PC-9 (cell line): ENCODE measurements around the gene TMEM109. TPM values are rescaled to one million over a fixed set of nuclear protein-coding genes. Genes with fewer than 3 reads are reported as not detected.

Experiments used
- BruUV-seq: library from RNA; stranded (reverse); fragments of 400-500 nt; replicated peaks from 2 replicates; lab custom pipeline; 2021; lab: Mats Ljungman, UMichigan
- CTCF ChIA-PET: fragments of 300-600 bp; sonication (Branson Sonifier 250); formaldehyde crosslinking; loops from one replicate; lab custom pipeline; 2022; ENCODE audit warnings: antibody characterized with exemption; lab: Charles Lee
- POLR2A ChIA-PET: fragments of 300-600 bp; sonication (Branson Sonifier 250); formaldehyde crosslinking; loops from one replicate; lab custom pipeline; 2022; ENCODE audit warnings: antibody characterized with exemption; ENCODE audit not compliant: unreplicated experiment; lab: Charles Lee
- DNase-seq, 2 experiments: peaks; one replicate each; pipeline versions ENCODE4 v3.0.0 to v3.0.0-alpha.2; 2015 to 2022; ENCODE audit warnings: mixed read lengths in 1 of 2
- H2AFZ ChIP-seq: fragments of 200-600 bp; sonication (generic); 2 replicates; pipeline ENCODE4 v1.8.1; 2017; ENCODE audit warnings: antibody characterized with exemption
- H3F3A ChIP-seq: fragments of 200-600 bp; sonication (generic); 2 replicates; pipeline ENCODE4 v1.8.1; 2017; ENCODE audit warnings: antibody characterized with exemption, mild to moderate bottlenecking, low read depth; ENCODE audit not compliant: insufficient read depth
- H3K27ac ChIP-seq: fragments of 200-600 bp; sonication (generic); 2 replicates; pipeline ENCODE4 v1.6.1; 2016; ENCODE audit warnings: mixed run types
- H3K27me3 ChIP-seq: fragments of 200-600 bp; sonication (generic); 2 replicates; pipeline ENCODE4 v1.6.1; 2016; ENCODE audit warnings: low read depth, mixed run types; ENCODE audit not compliant: insufficient read depth
- H3K36me3 ChIP-seq: fragments of 200-600 bp; sonication (generic); 2 replicates; pipeline ENCODE4 v1.6.1; 2016; ENCODE audit warnings: low read depth, mixed run types
- H3K4me1 ChIP-seq: fragments of 200-600 bp; sonication (generic); replicated peaks from 2 replicates; pipeline ENCODE4 v1.6.1; 2016; ENCODE audit warnings: mixed run types; ENCODE audit not compliant: insufficient read depth
- H3K4me2 ChIP-seq: fragments of 200-600 bp; sonication (generic); 2 replicates; pipeline ENCODE4 v1.6.1; 2017; ENCODE audit warnings: mixed run types
- H3K4me3 ChIP-seq: fragments of 200-600 bp; sonication (generic); 2 replicates; pipeline ENCODE4 v1.6.1; 2016; ENCODE audit warnings: mixed run types
- H3K79me2 ChIP-seq: fragments of 200-600 bp; sonication (generic); 2 replicates; pipeline ENCODE4 v1.6.1; 2017; ENCODE audit warnings: low read depth, mixed run types
- H3K9me2 ChIP-seq: fragments of 200-600 bp; sonication (generic); 2 replicates; pipeline ENCODE4 v1.8.1; 2017; ENCODE audit warnings: mild to moderate bottlenecking; ENCODE audit not compliant: insufficient read depth
- H3K9me3 ChIP-seq: fragments of 200-600 bp; sonication (generic); 2 replicates; pipeline ENCODE4 v1.8.1; 2016; ENCODE audit warnings: low read depth; ENCODE audit not compliant: insufficient read depth
- H4K20me1 ChIP-seq: fragments of 200-600 bp; sonication (generic); 2 replicates; pipeline ENCODE4 v1.8.1; 2017; ENCODE audit not compliant: insufficient read depth
- CTCF ChIP-seq: fragments of 200-600 bp; sonication (generic); conservative IDR thresholded peaks from 2 replicates; pipeline ENCODE4 v1.6.1; 2017; ENCODE audit warnings: mixed run types, antibody characterized with exemption, mild to moderate bottlenecking, moderate library complexity
- EZH2 ChIP-seq: fragments of 200-600 bp; sonication (generic); IDR thresholded peaks from 2 replicates; pipeline ENCODE4 v1.8.0; 2017; ENCODE audit warnings: antibody characterized with exemption, low read depth
- intact Hi-C: fragments of 100-400 bp; cut with micrococcal nuclease; formaldehyde crosslinking; loops from one replicate; pipeline ENCODE4 v1.10.0; 2022; ENCODE audit not compliant: unreplicated experiment
- total RNA-seq: library from RNA; stranded (reverse); gene quantifications from 2 replicates; pipeline ENCODE4 v1.2.3, GENCODE V29; 2021

Gene TMEM109
- total RNA-seq, 1 experiment from 2014 or later: 105 TPM

DNA sequence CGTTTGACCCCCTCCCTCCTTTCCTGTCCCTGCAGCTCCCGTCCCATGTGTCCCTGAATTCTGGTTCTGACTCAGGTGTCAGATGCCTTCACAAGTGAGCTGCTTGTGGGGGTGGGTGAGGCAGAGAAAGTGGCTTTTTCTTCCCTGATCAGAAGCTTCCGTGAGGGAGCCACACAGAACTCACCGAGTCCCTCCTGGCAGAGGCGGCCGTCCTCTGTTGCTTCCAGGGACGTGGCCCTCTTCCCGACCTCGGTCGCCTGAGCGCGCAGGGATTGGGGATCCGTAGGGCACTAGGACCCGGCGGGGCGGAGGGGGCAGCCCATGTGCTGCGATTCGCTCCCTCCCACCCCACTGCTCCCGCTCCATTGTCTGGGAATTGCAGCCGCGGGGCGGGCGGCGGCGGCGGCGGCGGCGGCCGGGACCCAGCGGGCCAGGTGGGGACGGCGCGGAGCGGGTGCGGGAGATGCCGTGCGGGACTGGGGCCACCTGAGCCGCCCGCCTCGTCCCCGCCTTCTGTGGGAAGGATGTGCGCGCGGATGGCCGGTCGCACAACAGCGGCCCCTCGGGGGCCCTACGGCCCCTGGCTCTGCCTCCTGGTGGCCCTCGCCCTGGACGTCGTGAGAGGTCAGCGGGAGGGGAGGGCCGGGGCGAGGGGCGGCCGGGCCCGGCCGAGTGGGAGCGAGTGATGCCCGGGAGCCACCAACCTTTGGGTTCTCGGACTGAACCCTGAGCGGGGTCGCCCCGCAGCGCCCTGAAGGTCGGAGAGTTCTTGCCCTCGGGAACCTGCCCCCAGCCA lies 10.3 kb downstream of the TMEM109 start, which contains the start of gene TMEM132A:
TSS of gene TMEM132A (plus strand) at position 351 of the 796 bp plus-strand sequence. CDS start at position 525, 174 bp downstream.
- Histone ChIP-seq H3K36me3 (0 out of 2 replicates have a peak, but pooled peaks cover 18% of the 10 kb centered on the region), H3K9me2 (no peaks in the 10 kb centered on the region), H3K4me1 (peaks cover 13% of the 10 kb centered on the region), H3K79me2 (peaks cover 2% of the 10 kb centered on the region), H4K20me1 (0 out of 2 replicates have a peak, but pooled peaks cover 3% of the 10 kb centered on the region), H3F3A (peaks cover 12% of the 10 kb centered on the region; the same call in 1 of the 2 replicates), H3K27me3 (no peaks in the 10 kb centered on the region), H2AFZ (peak within 1 kb of the TSS; percentile 84), H3K9me3 (no peaks in the 10 kb centered on the region), H3K4me2 (peak within 1 kb of the TSS; percentile 91), H3K27ac (no peak within 1 kb of the TSS), H3K4me3 (peak within 1 kb of the TSS; percentile 74)
- DNase-seq: peak; percentile 47 to 78
- ChIA-PET POLR2A (no interaction called here), CTCF (interaction anchor here (0.6 kb wide), 1 partner anchor 24 kb away, joined by 3 read pairs; no protein-coding TSS in a partner anchor)
- intact Hi-C loops: loop anchor here (1.0 to 10.0 kb wide), 4 partner anchors 8 to 940 kb away; partner anchors contain the start of gene CD6
- no peak for TF ChIP-seq EZH2
- no peak for TF ChIP-seq CTCF
- no TSS peak for BruUV-seq

GRCh38 chr11:60924906-60925853 lies 11.2 kb downstream of the TMEM109 start:
- intact Hi-C loops: loop anchor here (1.0 to 10.0 kb wide), 4 partner anchors 9 to 940 kb away; partner anchors contain the start of gene CD6
- POLR2A ChIA-PET: interaction anchor here (0.6 kb wide), 1 partner anchor 18 kb away, joined by 6 read pairs; no protein-coding TSS in a partner anchor

More at GRCh38 chr11:60924906-60925853, 11.2 kb downstream of the TMEM109 start:
- Histone ChIP-seq H3K4me2 (peak overlapping the region; percentile 91), H2AFZ (peak overlapping the region; percentile 84), H3F3A (peaks cover 12% of the 10 kb centered on the region; the same call in 1 of the 2 replicates), H3K27me3 (no peaks in the 10 kb centered on the region), H3K4me3 (peak overlapping the region; percentile 74), H3K79me2 (no peaks in the 10 kb centered on the region), H4K20me1 (no peaks in the 10 kb centered on the region), H3K27ac (no peak overlapping the region), H3K9me2 (no peaks in the 10 kb centered on the region), H3K36me3 (0 out of 2 replicates have a peak, but pooled peaks cover 9% of the 10 kb centered on the region), H3K4me1 (peaks cover 13% of the 10 kb centered on the region), H3K9me3 (no peaks in the 10 kb centered on the region)
- DNase-seq: no peak
- BruUV-seq: TSS peak; percentile 17
- CTCF ChIA-PET: no interaction called here
- TF ChIP-seq EZH2 (no peak), CTCF (no peak)
